DND-41 (cell line): Measurements from ENCODE around the gene TEX13B.

Source experiments
- ATAC-seq: fragments of 200-7000 bp; cut with Tn5 transposase; 3 replicates; pipeline ENCODE4 v1.9.1; 2021; ENCODE audit warnings: low read depth; ENCODE audit not compliant: insufficient read depth
- DNase-seq: peaks from one replicate; pipeline ENCODE4 v3.0.0-alpha.2; 2020
- H2AFZ ChIP-seq: 2 replicates; pipeline ENCODE4 v1.6.0; 2012; ENCODE audit warnings: low read depth, low read length
- H3K27ac ChIP-seq: 2 replicates; pipeline ENCODE4 v1.5.1; 2012; ENCODE audit warnings: low read length, inconsistent platforms
- H3K27me3 ChIP-seq: fragments of 200-600 bp; sonication (generic); 2 replicates; pipeline ENCODE4 v1.6.0; 2012; ENCODE audit warnings: low read length, mild to moderate bottlenecking, inconsistent platforms; ENCODE audit not compliant: insufficient read depth, poor library complexity
- H3K36me3 ChIP-seq: 2 replicates; pipeline ENCODE4 v1.5.1; 2012; ENCODE audit warnings: low read length, inconsistent platforms; ENCODE audit not compliant: insufficient read depth
- H3K4me1 ChIP-seq: 2 replicates; pipeline ENCODE4 v1.5.1; 2012; ENCODE audit warnings: mild to moderate bottlenecking, low read length; ENCODE audit not compliant: insufficient read depth
- H3K4me2 ChIP-seq: 2 replicates; pipeline ENCODE4 v1.6.0; 2012; ENCODE audit warnings: mild to moderate bottlenecking, moderate library complexity, low read length, inconsistent platforms; ENCODE audit not compliant: insufficient read depth
- H3K4me3 ChIP-seq, 2 experiments: fragments of 200-600 bp in 1 of 2; shearing (Covaris generic) in 1 of 2; 2 replicates each; pipeline ENCODE4 v1.5.1; 2012 to 2016; ENCODE audit warnings: inconsistent platforms in 2 of 2, low read length in 2 of 2, mild to moderate bottlenecking in 2 of 2, low read depth in 1 of 2, moderate library complexity in 1 of 2
- H3K79me2 ChIP-seq: 2 replicates; pipeline ENCODE4 v1.6.0; 2012; ENCODE audit warnings: low read length, inconsistent platforms; ENCODE audit not compliant: insufficient read depth
- H3K9ac ChIP-seq: 2 replicates; pipeline ENCODE4 v1.6.0; 2012; ENCODE audit warnings: low read depth, mild to moderate bottlenecking, inconsistent platforms, low read length, moderate library complexity
- H3K9me3 ChIP-seq: 2 replicates; pipeline ENCODE4 v1.5.1; 2012; ENCODE audit warnings: low read length, moderate library complexity, mild to moderate bottlenecking, inconsistent platforms; ENCODE audit not compliant: insufficient read depth, severe bottlenecking
- H4K20me1 ChIP-seq: 2 replicates; pipeline ENCODE4 v1.6.0; 2012; ENCODE audit warnings: low read length; ENCODE audit not compliant: insufficient read depth
- CTCF ChIP-seq: IDR thresholded peaks from 2 replicates; pipeline ENCODE4 v1.5.1; 2012; ENCODE audit warnings: borderline replicate concordance, low read length, moderate library complexity, mild to moderate bottlenecking; ENCODE audit not compliant: poor library complexity, severe bottlenecking; ENCODE audit errors: extremely low read depth
- EZH2 ChIP-seq: IDR thresholded peaks from 3 replicates; pipeline ENCODE4 v1.6.1; 2012; ENCODE audit warnings: borderline replicate concordance, low read depth, mild to moderate bottlenecking, moderate library complexity, low read length, inconsistent platforms; ENCODE audit not compliant: severe bottlenecking

Gene TEX13B

DNA sequence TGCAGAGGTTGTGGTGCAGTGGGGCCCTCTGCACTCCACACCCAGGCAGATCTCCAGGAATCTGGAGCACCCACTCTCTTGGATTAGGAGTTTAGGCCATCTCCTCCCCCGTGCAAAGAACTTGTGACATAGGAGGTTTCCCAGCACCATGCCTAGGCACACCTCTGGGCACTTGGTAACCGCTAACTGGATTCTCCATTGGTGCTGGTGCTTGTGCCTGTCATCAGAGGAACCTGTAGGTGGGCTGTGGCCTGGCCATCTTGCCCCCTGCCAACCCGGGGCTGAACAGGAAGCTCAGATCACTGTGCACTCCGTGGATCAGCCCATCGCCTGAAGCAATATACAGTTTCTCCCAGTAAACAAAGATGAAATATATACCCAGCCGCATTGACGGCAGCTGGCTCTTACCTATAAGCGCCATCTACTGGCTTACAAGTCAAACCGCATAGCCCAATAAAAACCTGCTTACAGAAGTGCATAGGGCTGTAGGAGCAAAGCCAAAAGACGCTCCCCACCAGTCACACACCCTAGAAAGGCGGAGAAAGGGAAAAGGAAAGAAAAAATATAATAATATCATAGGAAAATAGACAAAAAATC lies 19.1 kb upstream of the TEX13B start:
- peak; percentile 77 for ATAC-seq
- no peaks in the 10 kb centered on the region for H3K36me3 ChIP-seq
- no peak overlapping the region for H3K4me3 ChIP-seq
- H3K27ac ChIP-seq = no peak overlapping the region
- no peaks in the 10 kb centered on the region for H3K27me3 ChIP-seq
- TF ChIP-seq CTCF (peak; percentile 61), EZH2 (no peak)
- H3K4me1 ChIP-seq = no peaks in the 10 kb centered on the region
- no peak overlapping the region for H3K9ac ChIP-seq
- no peaks in the 10 kb centered on the region for H3K9me3 ChIP-seq
- no peaks in the 10 kb centered on the region for H3K79me2 ChIP-seq
- no peak overlapping the region for H2AFZ ChIP-seq
- peak; percentile 8 for DNase-seq
- H4K20me1 ChIP-seq = no peaks in the 10 kb centered on the region
- no peak overlapping the region for H3K4me2 ChIP-seq

DNA sequence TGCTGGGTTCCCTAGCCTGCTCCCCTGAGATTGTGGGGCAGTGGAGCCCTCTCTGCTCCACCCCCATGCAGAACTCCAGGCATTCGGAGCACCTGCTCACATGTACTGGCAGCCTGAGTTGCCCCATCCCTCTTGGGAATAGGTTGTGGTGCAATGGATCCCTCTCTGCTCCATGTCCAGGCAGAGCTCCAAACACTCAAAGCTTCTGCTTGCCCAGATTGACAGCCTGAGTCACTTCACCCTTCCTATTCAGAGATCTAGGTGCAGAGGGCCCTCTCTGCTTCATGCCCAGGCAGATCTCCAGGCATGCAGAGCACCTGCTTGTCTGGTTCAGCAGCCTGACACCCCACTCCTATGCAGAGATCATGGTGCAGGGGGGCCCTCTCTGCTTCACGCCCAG lies 18.6 kb upstream of the TEX13B start:
- Histone ChIP-seq H2AFZ (no peak overlapping the region), H3K27me3 (no peaks in the 10 kb centered on the region), H3K79me2 (no peaks in the 10 kb centered on the region), H3K4me2 (no peak overlapping the region), H3K36me3 (no peaks in the 10 kb centered on the region), H3K27ac (no peak overlapping the region), H4K20me1 (no peaks in the 10 kb centered on the region), H3K4me3 (no peak overlapping the region), H3K9me3 (no peaks in the 10 kb centered on the region), H3K9ac (no peak overlapping the region), H3K4me1 (no peaks in the 10 kb centered on the region)
- ATAC-seq = no peak
- TF ChIP-seq EZH2 = no peak
- TF ChIP-seq CTCF = no peak
- DNase-seq = no peak

DNA sequence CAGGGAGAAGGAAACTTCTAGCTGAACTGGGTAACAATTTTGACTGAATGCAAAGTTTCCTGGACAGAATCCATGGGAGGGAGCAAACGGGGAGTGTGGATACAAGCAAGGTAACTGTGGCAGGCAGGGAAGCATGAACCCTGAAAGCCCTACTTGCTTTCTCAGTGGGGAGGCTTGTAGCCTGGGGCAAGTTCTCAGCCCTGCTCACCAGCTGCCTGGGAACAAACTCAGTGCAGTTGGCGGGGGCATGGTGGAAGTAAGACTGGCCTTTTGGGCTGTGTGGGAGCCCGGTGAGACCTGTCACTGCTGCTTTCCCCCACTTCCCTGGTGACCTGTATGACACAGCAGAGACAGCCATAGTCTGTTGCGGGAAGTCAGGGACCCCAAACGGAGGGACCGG lies 14.0 kb upstream of the TEX13B start:
- H3K4me1 ChIP-seq = no peaks in the 10 kb centered on the region
- ATAC-seq (no peak), DNase-seq (no peak)
- H3K27me3 ChIP-seq = no peaks in the 10 kb centered on the region
- TF ChIP-seq CTCF (no peak), EZH2 (no peak)
- no peaks in the 10 kb centered on the region for H4K20me1 ChIP-seq
- H3K9me3 ChIP-seq = no peaks in the 10 kb centered on the region
- H3K27ac ChIP-seq = no peak overlapping the region
- H3K79me2 ChIP-seq = no peaks in the 10 kb centered on the region
- no peak overlapping the region for H2AFZ ChIP-seq
- no peak overlapping the region for H3K4me2 ChIP-seq
- H3K36me3 ChIP-seq = no peaks in the 10 kb centered on the region
- no peak overlapping the region for H3K9ac ChIP-seq
- no peak overlapping the region for H3K4me3 ChIP-seq

GRCh38 chrX:107985033-107985432 lies 2.9 kb upstream of the TEX13B start:
- Histone ChIP-seq H3K27me3 (no peaks in the 10 kb centered on the region), H3K9me3 (no peaks in the 10 kb centered on the region), H3K79me2 (no peaks in the 10 kb centered on the region), H3K27ac (no peak overlapping the region), H3K4me1 (no peaks in the 10 kb centered on the region), H3K4me3 (no peak overlapping the region), H3K36me3 (no peaks in the 10 kb centered on the region), H3K9ac (no peak overlapping the region), H3K4me2 (no peak overlapping the region), H2AFZ (no peak overlapping the region), H4K20me1 (no peaks in the 10 kb centered on the region)
- DNase-seq (no peak), ATAC-seq (no peak)
- no peak for TF ChIP-seq CTCF
- TF ChIP-seq EZH2 = no peak
